GM19463 (cell line): ENCODE measurements around the gene FMN1.

Experiments
- ATAC-seq: cut with Tn5 transposase; IDR thresholded peaks from one replicate; pipeline ENCODE4 v1.9.1; 2021; ENCODE audit warnings: mild to moderate bottlenecking, moderate library complexity; ENCODE audit not compliant: unreplicated experiment

Gene FMN1

DNA sequence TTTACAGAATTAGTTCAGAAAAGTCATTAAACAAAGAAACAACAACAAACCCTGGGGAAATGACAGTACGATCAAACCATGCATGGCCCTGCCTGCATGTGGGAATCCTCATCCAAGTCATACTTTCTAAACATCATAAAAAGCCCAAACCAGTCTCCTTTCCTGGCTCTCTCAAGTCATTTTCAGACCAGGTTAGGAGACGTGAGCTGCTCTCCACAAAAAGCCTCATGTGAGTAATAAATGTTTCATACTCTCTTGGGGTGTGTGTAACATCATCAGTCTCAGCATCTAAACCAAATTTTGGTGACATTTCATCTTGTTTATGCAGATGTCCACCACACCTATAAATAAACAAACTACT is 457.8 kb downstream of the FMN1 start:
- ATAC-seq: no peak

- ATAC-seq: no peak
These were observed 458.4 kb downstream of the FMN1 start for GRCh38 chr15:32735989-32736700.

DNA sequence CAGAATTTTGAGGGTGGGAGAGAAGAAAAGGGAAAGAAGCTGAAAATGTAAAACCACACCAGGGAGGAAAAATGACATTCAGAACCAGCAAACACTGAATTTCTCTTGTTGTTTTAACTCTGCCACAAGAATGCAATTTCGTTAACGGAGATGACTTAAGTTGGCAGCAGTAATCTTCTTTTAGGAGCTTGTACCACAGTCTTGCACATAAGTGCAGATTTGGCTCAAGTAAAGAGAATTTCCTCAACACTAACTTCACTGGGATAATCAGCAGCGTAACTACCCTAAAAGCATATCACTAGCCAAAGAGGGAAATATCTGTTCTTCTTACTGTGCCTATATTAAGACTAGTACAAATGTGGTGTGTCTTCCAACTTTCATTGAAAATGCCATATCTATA is 461.2 kb downstream of the FMN1 start:
- no peak for ATAC-seq

- no peak for ATAC-seq
These were observed 461.8 kb downstream of the FMN1 start for GRCh38 chr15:32732574-32733157.

GRCh38 chr15:32730677-32731654 is 463.5 kb downstream of the FMN1 start:
- ATAC-seq: no peak

DNA sequence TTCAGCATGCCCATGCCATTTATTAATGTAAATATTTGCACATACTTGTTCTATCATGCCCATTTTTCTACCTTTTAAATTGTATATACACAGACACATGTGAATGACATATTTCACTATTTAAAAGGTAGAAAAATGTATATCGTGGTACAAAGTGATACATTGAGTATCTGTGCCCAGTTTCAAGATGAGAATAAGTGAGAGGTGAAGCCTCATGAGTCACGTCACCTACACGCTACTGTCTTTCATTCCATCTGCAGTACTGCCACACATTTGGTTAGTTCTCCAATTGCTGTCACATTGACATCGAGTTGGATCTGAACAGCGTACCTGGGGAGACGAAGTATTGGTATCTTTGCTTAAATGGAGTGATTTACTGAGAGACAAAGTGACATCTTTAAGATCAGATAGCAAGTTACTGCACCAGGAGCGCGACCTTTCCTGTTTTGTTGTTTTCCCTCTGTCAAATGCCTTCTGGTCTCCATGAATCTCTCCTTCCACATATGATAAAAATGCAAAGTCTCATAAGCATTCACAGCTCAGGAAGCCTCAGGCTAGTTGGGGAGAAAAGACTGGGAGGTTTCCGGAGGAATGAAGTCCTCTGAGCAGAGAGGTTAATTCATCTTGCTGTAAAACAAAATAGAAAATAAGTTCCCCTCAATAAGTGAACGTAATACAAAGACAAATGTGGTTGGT is 464.7 kb downstream of the FMN1 start:
- no peak for ATAC-seq

GRCh38 chr15:32723171-32723948 is 471.2 kb downstream of the FMN1 start:
- ATAC-seq: peak; percentile 92

- ATAC-seq: no peak
These were observed 472.4 kb downstream of the FMN1 start for GRCh38 chr15:32722136-32722535.

GRCh38 chr15:32721596-32721995 is 472.9 kb downstream of the FMN1 start:
- no peak for ATAC-seq

DNA sequence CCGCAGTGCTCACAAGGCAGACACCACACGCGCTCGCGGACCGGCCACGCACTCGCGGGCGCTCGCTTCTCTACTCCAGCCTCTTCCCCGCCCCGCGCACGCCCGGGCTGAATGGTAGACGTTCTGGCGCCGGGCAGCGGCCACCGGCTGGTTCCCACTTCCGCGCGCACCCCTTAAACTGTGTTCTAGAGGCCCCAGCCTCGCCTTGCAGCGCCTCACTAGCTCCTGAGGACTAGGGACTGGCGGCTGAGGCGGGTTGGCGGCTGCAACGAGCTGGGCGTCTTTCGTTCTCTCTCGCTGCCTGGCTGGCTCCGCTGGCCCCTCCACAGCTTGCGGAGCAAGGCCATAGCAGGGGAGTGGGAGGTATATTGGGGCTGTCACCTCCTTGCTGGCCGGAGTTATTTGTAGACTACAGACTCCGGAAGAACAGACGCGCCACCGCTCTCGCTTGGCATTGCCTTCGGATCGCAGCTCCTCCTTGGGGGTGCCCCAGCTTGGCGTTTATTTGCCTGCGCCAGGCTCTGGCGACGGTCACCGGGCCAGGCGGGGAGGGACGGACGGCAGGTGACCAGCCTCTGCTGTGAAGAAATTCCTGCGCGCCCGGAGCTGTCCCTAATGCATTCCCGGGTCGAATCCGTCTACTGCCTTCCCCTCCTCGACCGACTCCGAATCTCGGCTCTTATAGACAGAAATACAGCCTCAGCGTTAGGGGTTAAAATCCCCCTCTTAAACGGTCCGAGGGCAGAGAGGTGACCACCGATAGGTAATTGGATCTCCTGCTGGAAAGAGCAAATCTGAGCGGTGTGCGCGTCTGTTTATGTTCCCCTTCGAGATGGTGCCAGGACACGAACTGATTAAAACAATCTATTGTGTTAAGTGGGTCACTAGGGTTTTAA is 475.4 kb downstream of the FMN1 start:
- no peak for ATAC-seq

- ATAC-seq: no peak
These were observed 476.2 kb downstream of the FMN1 start for GRCh38 chr15:32718227-32718820.

DNA sequence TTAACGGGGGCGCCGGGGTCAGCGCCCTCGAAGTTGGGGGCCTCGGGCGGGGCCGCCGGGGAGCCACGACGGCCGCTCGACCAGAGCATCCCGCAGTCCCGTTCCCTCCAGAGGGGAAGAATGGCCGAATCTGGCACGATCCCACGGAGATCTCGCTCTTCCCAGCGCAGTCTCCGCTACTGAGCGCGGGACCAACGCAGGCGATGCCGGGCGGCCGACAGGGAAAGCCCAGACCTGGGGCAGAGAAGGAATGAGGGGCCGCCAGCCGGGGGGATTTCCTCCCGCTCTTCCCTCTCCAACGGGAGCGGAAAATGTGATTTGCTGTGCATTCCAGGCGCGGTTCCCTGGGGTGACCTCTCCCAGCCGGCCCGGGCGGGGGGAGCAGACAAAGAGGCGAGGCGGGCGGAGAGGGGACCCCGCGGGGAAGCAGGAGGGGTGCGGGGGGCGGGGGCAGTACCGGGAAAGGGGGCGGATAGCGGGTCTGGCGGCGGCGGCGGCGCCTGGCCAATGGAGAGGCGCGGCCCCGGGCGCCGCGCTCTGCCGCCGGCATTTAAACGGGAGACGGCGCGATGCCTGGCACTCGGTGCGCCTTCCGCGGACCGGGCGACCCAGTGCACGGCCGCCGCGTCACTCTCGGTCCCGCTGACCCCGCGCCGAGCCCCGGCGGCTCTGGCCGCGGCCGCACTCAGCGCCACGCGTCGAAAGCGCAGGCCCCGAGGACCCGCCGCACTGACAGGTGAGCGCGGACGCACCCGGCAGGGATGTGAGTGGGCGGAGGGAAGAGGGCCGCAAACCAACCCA is 476.9 kb downstream of the FMN1 start, which contains the start of gene GREM1:
Gene GREM1, plus strand, starts transcription at position 579 of the 801 bp plus-strand sequence. CDS start 12,687 bp downstream, outside the sequence.
- ATAC-seq: no peak

DNA sequence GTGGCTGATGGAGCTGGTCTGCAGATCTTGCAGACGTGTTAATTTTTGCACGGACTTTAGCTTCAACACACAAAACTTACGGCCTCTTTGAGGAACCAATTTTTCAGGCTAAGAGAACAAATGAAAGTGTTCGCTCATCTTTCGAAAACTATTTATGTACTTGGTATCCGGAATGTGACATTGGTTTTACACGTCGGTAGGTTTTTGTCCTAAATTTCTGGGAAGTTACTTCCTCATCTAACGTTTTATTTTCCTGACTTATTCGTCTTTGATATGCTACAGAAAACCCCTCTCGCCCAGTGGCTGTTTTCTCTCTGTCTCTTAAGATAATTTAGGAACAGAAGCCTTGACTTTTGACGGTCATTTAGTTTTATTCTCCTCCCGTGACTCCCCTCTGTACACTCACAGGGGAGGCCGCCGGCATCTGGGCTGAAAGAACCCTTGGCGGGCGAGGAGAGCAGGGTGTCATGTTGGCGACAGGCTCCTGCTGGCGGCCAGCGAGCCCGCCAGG is 477.5 kb downstream of the FMN1 start:
- ATAC-seq: no peak

DNA sequence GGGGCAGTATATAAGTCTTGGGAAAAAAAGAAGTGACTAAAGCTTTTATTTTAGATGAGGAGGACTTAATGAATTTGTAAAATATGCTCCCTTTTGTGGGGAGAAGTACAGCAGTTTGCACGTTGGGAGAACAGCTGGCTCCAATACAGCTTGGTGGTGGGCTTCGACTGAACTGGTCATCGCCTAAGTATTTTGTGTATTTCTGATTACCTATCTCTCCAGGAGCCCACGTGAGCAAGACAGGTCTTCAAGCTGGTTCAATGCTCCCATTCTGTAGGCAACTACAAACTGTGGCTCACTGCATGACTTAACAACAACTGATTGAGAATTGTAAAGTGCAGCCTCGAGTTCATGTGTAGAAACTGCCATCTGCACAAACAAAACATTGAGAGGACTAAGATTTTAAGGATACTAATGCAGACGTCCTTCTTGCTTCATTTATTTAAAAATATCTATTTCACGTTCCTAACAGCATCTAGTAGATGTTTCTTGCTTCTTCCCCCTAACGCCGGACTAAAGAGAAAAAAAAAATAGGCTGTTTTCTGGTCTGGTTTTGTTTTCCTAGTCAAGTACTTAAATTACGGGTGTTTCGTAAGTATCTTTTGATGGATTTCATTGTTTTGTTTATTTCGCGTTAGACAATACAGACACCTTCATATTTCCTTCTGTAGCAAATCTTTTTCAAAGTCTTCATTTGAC is 478.1 kb downstream of the FMN1 start:
- ATAC-seq: no peak
